ENCODE measurements around the gene ELF4. TPM values are rescaled to one million over a fixed set of nuclear protein-coding genes. Genes with fewer than 3 reads are reported as not detected.

Gene ELF4
- total and polyA plus RNA-seq, 9 of the 15 experiments (the other 6 are each of a cell fraction or from before 2014, with no cell fraction given) = 5.9 to 55.8 (median 25.2) TPM

GRCh38 chrX:130110379-130111219, at the start of gene ELF4 (continued):
- no peak for TF ChIP-seq ZNF395 (CRISPR knock-in tag; IDR thresholded peaks at IDR 0.05)
- TF ChIP-seq PML (IDR thresholded peaks at IDR 0.05; ENCODE audit: low read length) = no peak
- TF ChIP-seq GABPB1 (CRISPR knock-in tag; IDR thresholded peaks at IDR 0.05) = no peak
- no peak for TF ChIP-seq GTF2E2 (tag; IDR thresholded peaks at IDR 0.05)
- TF ChIP-seq RCOR1 (IDR thresholded peaks at IDR 0.05; ENCODE audit: borderline replicate concordance in 1 of 2, low read depth in 2 of 2, low read length in 2 of 2) = no peak
- TF ChIP-seq E2F6 (IDR thresholded peaks at IDR 0.05; ENCODE audit: borderline replicate concordance in 1 of 2, extremely low read depth in 1 of 2, insufficient read depth in 1 of 2, insufficient read length in 1 of 2, low read depth in 1 of 2, low read length in 1 of 2, poor library complexity in 1 of 2, severe bottlenecking in 1 of 2) = peak; percentile 57 to 83
- TF ChIP-seq SLC30A9 (CRISPR knock-in tag; IDR thresholded peaks at IDR 0.05) = no peak
- no peak for TF ChIP-seq TCF7 (IDR thresholded peaks at IDR 0.05; ENCODE audit: borderline replicate concordance)

All from K562 (cell line).